Thyroid gland (tissue), 4 donors: ENCODE data around the gene VWF. TPM values are rescaled to one million over a fixed set of nuclear protein-coding genes. Genes with fewer than 3 reads are reported as not detected.

Source experiments
- DNase-seq, 2 donors: peaks; one replicate each; pipeline ENCODE4 v3.0.0-alpha.2; 2019
- H3K27ac ChIP-seq, 3 donors: fragments of 200-600 bp; sonication (generic); 1 replicate in 2 of 3; 2 replicates in 1 of 3; pipeline ENCODE4 v1.5.1; 2016 to 2019; ENCODE audit warnings: mild to moderate bottlenecking in 1 of 3, moderate library complexity in 1 of 3
- H3K27me3 ChIP-seq: fragments of 200-600 bp; sonication (generic); one replicate; pipeline ENCODE4 v1.5.1; 2019
- H3K36me3 ChIP-seq, 2 donors: fragments of 200-600 bp; sonication (generic); one replicate each; pipeline ENCODE4 v1.5.1; 2016 to 2019
- H3K4me1 ChIP-seq, 2 donors: fragments of 200-600 bp; sonication (generic); one replicate each; pipeline ENCODE4 v1.5.1; 2017 to 2019
- H3K4me3 ChIP-seq, 3 donors: fragments of 200-600 bp; sonication (generic); replicated peaks in 1 of 3; 1 replicate in 2 of 3; 2 replicates in 1 of 3; pipeline ENCODE4 v1.5.1; 2016; ENCODE audit warnings: mild to moderate bottlenecking in 1 of 3
- H3K9me3 ChIP-seq: fragments of 200-600 bp; sonication (generic); one replicate; pipeline ENCODE4 v1.5.1; 2017
- CTCF ChIP-seq, 6 experiments: fragments of 200-600 bp in 3 of 6; fragments of 450-650 bp in 3 of 6; sonication (generic) in 3 of 6; IDR thresholded peaks; one replicate each; pipeline ENCODE4 v1.5.1; 2016 to 2019; ENCODE audit warnings: antibody characterized with exemption in 6 of 6, mild to moderate bottlenecking in 2 of 6, inconsistent platforms in 1 of 6, moderate library complexity in 1 of 6
- POLR2A ChIP-seq, 2 donors: fragments of 450-650 bp; IDR thresholded peaks; one replicate each; pipeline ENCODE4 v1.6.1; 2017; ENCODE audit warnings: antibody characterized with exemption in 2 of 2, mild to moderate bottlenecking in 2 of 2, moderate library complexity in 1 of 2
- WGBS, 2 donors: methylation state at CpG; one replicate each; pipeline ENCODE4 v1.1.5; 2017; 5-methylcytosine and 5-hydroxymethylcytosine counted together
- intact Hi-C: fragments of 100-400 bp; cut with DNase I; formaldehyde crosslinking; loops from one replicate; pipeline ENCODE4 v1.15.1; 2023
- total RNA-seq, 4 donors: library from RNA; depleted of rRNA; stranded (reverse); fragments of >200 nt; gene quantifications; one replicate each; pipeline ENCODE4 v1.2.3, GENCODE V29; 2016

VWF gene
- total RNA-seq, 4 donors from 2014 or later: 54.3 to 169 (median 98.5) TPM

DNA sequence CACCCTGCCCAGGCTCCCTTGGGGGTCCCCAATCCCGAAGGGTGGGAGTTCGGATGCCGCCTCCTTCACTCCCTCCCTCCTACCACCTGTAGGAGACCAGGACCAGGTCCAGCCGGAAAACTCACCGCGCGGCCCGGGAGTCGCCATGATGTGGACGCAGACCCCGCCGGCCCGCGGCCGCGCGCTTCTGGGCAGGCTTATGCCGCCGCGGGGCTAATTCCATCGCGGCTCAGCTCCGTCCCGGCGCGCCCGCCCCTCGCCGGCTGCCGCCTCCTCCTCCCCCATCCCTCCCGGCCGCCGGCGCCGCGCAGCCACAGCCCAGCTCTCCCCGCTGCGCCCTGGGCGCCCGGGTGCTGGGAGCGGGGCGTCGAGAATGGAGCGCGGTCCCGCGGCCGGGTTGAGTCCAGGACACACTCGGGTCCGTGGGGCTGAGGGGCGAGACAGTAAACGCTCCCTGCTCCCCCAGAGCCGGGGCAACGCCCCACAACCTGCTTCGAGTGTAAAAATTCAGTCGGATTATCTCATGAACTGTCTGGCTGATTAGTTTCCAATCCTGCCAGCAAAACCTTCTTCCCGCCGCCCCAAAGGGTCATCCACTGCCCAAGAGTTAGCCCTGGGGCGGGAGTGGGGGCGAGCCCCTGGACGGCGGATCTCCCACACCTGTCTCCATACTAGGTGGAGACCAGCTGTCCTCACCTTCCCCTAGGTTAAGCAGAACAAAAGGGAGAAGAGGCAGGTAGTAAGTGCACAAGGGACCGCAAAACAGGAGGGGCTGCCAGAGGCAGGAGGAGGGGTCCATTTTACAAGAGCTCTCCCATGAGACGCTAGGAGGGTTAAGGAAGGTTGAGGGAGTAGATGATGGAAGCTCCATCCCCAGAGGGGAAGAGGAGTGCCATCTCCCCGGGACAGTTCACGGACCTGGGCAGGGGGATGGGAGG lies 179.1 kb downstream of the VWF start, which contains the start of gene ANO2:
ANO2 (minus strand) TSS at position 189 of the 938 bp plus-strand sequence; CDS start at position 147, 42 bp downstream.
- H3K27ac ChIP-seq: no peak within 1 kb of the TSS
- peak; percentile 13 for DNase-seq
- H3K4me1 ChIP-seq: peaks cover 5 to 13% of the 10 kb centered on the region in 2 donors
- TF ChIP-seq POLR2A (IDR thresholded peaks at IDR 0.05): no peak
- no peak for TF ChIP-seq CTCF (IDR thresholded peaks at IDR 0.05)
- no peaks in the 10 kb centered on the region for H3K36me3 ChIP-seq
- no peaks in the 10 kb centered on the region for H3K27me3 ChIP-seq
- H3K9me3 ChIP-seq: no peaks in the 10 kb centered on the region
- intact Hi-C loops: no loop called here
- peak within 1 kb of the TSS in 2 of 3 donors; percentile 15 to 16 for H3K4me3 ChIP-seq
- WGBS, 2 donors: 11 to 26% methylated on average over 34 of the region's 66 CpGs

- 13 to 22% methylated on average over 12 of the region's 12 CpGs for WGBS, 2 donors
- no peak for DNase-seq
- no peaks in the 10 kb centered on the region for H3K36me3 ChIP-seq
- no peaks in the 10 kb centered on the region for H3K27me3 ChIP-seq
- peaks cover 5 to 13% of the 10 kb centered on the region in 2 donors for H3K4me1 ChIP-seq
- H3K27ac ChIP-seq: no peak overlapping the region
- TF ChIP-seq CTCF (IDR thresholded peaks at IDR 0.05) (no peak), POLR2A (IDR thresholded peaks at IDR 0.05) (no peak)
- H3K9me3 ChIP-seq: no peaks in the 10 kb centered on the region
- intact Hi-C loops: no loop called here
- peak overlapping the region in 2 of 3 donors; percentile 15 to 16 for H3K4me3 ChIP-seq
These were observed 179.8 kb downstream of the VWF start for GRCh38 chr12:5944688-5945070.

- peaks cover 5 to 13% of the 10 kb centered on the region in 2 donors for H3K4me1 ChIP-seq
- 80 to 81% methylated on average over 4 to 8 of the region's 8 CpGs for WGBS, 2 donors
- TF ChIP-seq CTCF (IDR thresholded peaks at IDR 0.05) (no peak), POLR2A (IDR thresholded peaks at IDR 0.05) (no peak)
- no peak for DNase-seq
- intact Hi-C loops: no loop called here
- no peaks in the 10 kb centered on the region for H3K36me3 ChIP-seq
- no peaks in the 10 kb centered on the region for H3K9me3 ChIP-seq
- no peaks in the 10 kb centered on the region for H3K27me3 ChIP-seq
- H3K4me3 ChIP-seq: no peak overlapping the region
- no peak overlapping the region for H3K27ac ChIP-seq
These were observed 180.4 kb downstream of the VWF start for GRCh38 chr12:5944053-5944452.

- TF ChIP-seq CTCF (IDR thresholded peaks at IDR 0.05): no peak
- Histone ChIP-seq H3K4me1 (peaks cover 5 to 13% of the 10 kb centered on the region in 2 donors), H3K27ac (no peak overlapping the region), H3K9me3 (no peaks in the 10 kb centered on the region), H3K36me3 (no peaks in the 10 kb centered on the region), H3K27me3 (no peaks in the 10 kb centered on the region), H3K4me3 (no peak overlapping the region)
- intact Hi-C loops: no loop called here
- 84 to 85% methylated on average over 3 of the region's 3 CpGs for WGBS, 2 donors
- DNase-seq: no peak
These were observed 182.6 kb downstream of the VWF start for GRCh38 chr12:5941907-5942306.
